Mesenchymal stem cell (in vitro differentiated cells and primary cell): ENCODE measurements around the gene RYR2.

Experiments used
- DNase-seq: peaks from one replicate; pipeline ENCODE4 v3.0.0-alpha.2; 2013
- H2AFZ ChIP-seq: one replicate; pipeline ENCODE4 v1.6.1; 2013; ENCODE audit warnings: low read depth, mild to moderate bottlenecking, control low read depth, inconsistent platforms, low read length, moderate library complexity
- H2AK5ac ChIP-seq: 2 replicates; pipeline ENCODE4 v1.6.1; 2013; ENCODE audit warnings: low read length, moderate library complexity, mild to moderate bottlenecking, inconsistent platforms; ENCODE audit not compliant: severe bottlenecking
- H2BK120ac ChIP-seq: one replicate; pipeline ENCODE4 v1.6.1; 2013; ENCODE audit warnings: low read depth, mild to moderate bottlenecking, inconsistent platforms, low read length, moderate library complexity
- H2BK12ac ChIP-seq, 2 experiments: one replicate each; pipeline ENCODE4 v1.6.1; 2013; ENCODE audit warnings: inconsistent platforms in 2 of 2, low read length in 2 of 2, mild to moderate bottlenecking in 2 of 2, moderate library complexity in 2 of 2, control low read depth in 1 of 2
- H2BK15ac ChIP-seq: one replicate; pipeline ENCODE4 v1.6.1; 2013; ENCODE audit warnings: mild to moderate bottlenecking, low read depth, inconsistent platforms; ENCODE audit not compliant: poor library complexity, severe bottlenecking
- H2BK5ac ChIP-seq: 2 replicates; pipeline ENCODE4 v1.6.1; 2013; ENCODE audit warnings: low read depth, mild to moderate bottlenecking, low read length, control low read depth, inconsistent platforms; ENCODE audit not compliant: poor library complexity, severe bottlenecking
- H3K14ac ChIP-seq, 2 experiments: one replicate each; pipeline ENCODE4 v1.6.1; 2013; ENCODE audit warnings: inconsistent platforms in 2 of 2, low read length in 2 of 2, control low read depth in 1 of 2, mild to moderate bottlenecking in 1 of 2, moderate library complexity in 1 of 2
- H3K18ac ChIP-seq, 2 experiments: one replicate each; pipeline ENCODE4 v1.6.1; 2013; ENCODE audit warnings: inconsistent platforms in 2 of 2, low read length in 2 of 2, control low read depth in 1 of 2, low read depth in 1 of 2, mild to moderate bottlenecking in 1 of 2
- H3K23ac ChIP-seq, 2 experiments: one replicate each; pipeline ENCODE4 v1.6.1; 2013; ENCODE audit warnings: inconsistent platforms in 2 of 2, low read length in 2 of 2, mild to moderate bottlenecking in 2 of 2, moderate library complexity in 2 of 2, control low read depth in 1 of 2
- H3K27ac ChIP-seq: 2 replicates; pipeline ENCODE4 v1.5.1; 2013; ENCODE audit warnings: mild to moderate bottlenecking, moderate library complexity, low read length, control low read depth, inconsistent platforms; ENCODE audit not compliant: poor library complexity, severe bottlenecking
- H3K27me3 ChIP-seq, 2 experiments: 2 replicates each; pipeline versions ENCODE4 v1.6.1 to v1.7.0; 2013; ENCODE audit warnings: low read length in 2 of 2, mild to moderate bottlenecking in 2 of 2, moderate library complexity in 2 of 2, control low read depth in 1 of 2, inconsistent platforms in 1 of 2; ENCODE audit not compliant: control insufficient read depth in 1 of 2, insufficient read depth in 1 of 2
- H3K36me3 ChIP-seq, 2 experiments: 2 replicates each; pipeline versions ENCODE4 v1.6.1 to v1.7.0; 2013; ENCODE audit warnings: low read length in 2 of 2, control low read depth in 1 of 2, inconsistent platforms in 1 of 2, low read depth in 1 of 2, mild to moderate bottlenecking in 1 of 2; ENCODE audit not compliant: insufficient read depth in 2 of 2, control insufficient read depth in 1 of 2
- H3K4ac ChIP-seq, 2 experiments: one replicate each; pipeline ENCODE4 v1.6.1; 2013; ENCODE audit warnings: inconsistent platforms in 2 of 2, low read length in 2 of 2, mild to moderate bottlenecking in 2 of 2, moderate library complexity in 2 of 2, control low read depth in 1 of 2, low read depth in 1 of 2
- H3K4me1 ChIP-seq: 2 replicates; pipeline ENCODE4 v1.6.1; 2013; ENCODE audit warnings: low read depth, low read length, control low read depth; ENCODE audit not compliant: control insufficient read depth, insufficient read depth
- H3K4me2 ChIP-seq: 2 replicates; pipeline ENCODE4 v1.6.1; 2013; ENCODE audit warnings: low read length, mild to moderate bottlenecking, inconsistent platforms; ENCODE audit not compliant: poor library complexity, severe bottlenecking
- H3K4me3 ChIP-seq, 2 experiments: 2 replicates each; pipeline versions ENCODE4 v1.5.1 to v1.7.0; 2013; ENCODE audit warnings: low read length in 2 of 2, mild to moderate bottlenecking in 2 of 2, control low read depth in 1 of 2, low read depth in 1 of 2; ENCODE audit not compliant: insufficient read depth in 1 of 2
- H3K79me1 ChIP-seq: replicated peaks from 2 replicates; pipeline ENCODE4 v1.6.1; 2013; ENCODE audit warnings: mild to moderate bottlenecking, control low read depth, low read length, inconsistent platforms; ENCODE audit not compliant: poor library complexity, severe bottlenecking
- H3K9ac ChIP-seq: 2 replicates; pipeline ENCODE4 v1.7.0; 2013; ENCODE audit warnings: mild to moderate bottlenecking, low read length, moderate library complexity
- H3K9me3 ChIP-seq: 2 replicates; pipeline ENCODE4 v1.7.0; 2013; ENCODE audit warnings: mild to moderate bottlenecking, low read length; ENCODE audit not compliant: control insufficient read depth
- H4K8ac ChIP-seq: one replicate; pipeline ENCODE4 v1.6.1; 2013; ENCODE audit warnings: inconsistent platforms, mild to moderate bottlenecking, low read length, moderate library complexity
- H4K91ac ChIP-seq: one replicate; pipeline ENCODE4 v1.6.1; 2013; ENCODE audit warnings: mild to moderate bottlenecking, low read length, inconsistent platforms
- WGBS: methylation state at CpG from one replicate; pipeline ENCODE4 v1.1.7; 2013; ENCODE audit warnings: mixed read lengths; 5-methylcytosine and 5-hydroxymethylcytosine counted together

Gene RYR2

GRCh38 chr1:236997882-236998281 is 44.1 kb upstream of the RYR2 start:
- H3K4me2 ChIP-seq, result no peak overlapping the region
- no peaks in the 10 kb centered on the region for H3K36me3 ChIP-seq
- no peak overlapping the region for H3K27ac ChIP-seq
- H3K9me3 ChIP-seq, result no peaks in the 10 kb centered on the region
- no peak overlapping the region for H3K14ac ChIP-seq
- no peak overlapping the region for H4K8ac ChIP-seq
- DNase-seq, result no peak
- H3K23ac ChIP-seq, result no peak overlapping the region
- H3K18ac ChIP-seq, result no peak overlapping the region
- H2AK5ac ChIP-seq, result no peak overlapping the region
- no peak overlapping the region for H2BK15ac ChIP-seq
- no peak overlapping the region for H2BK12ac ChIP-seq
- no peak overlapping the region for H3K4me3 ChIP-seq
- H2AFZ ChIP-seq, result no peak overlapping the region
- no peaks in the 10 kb centered on the region for H3K4me1 ChIP-seq
- no peak overlapping the region for H4K91ac ChIP-seq
- H2BK5ac ChIP-seq, result no peak overlapping the region
- H3K27me3 ChIP-seq, result peaks cover 0 to 3% of the 10 kb centered on the region in 2 experiments
- no peak overlapping the region for H3K9ac ChIP-seq
- 56% methylated on average over 9 of the region's 12 CpGs for WGBS
- H3K79me1 ChIP-seq, result no peaks in the 10 kb centered on the region
- no peak overlapping the region for H3K4ac ChIP-seq
- no peak overlapping the region for H2BK120ac ChIP-seq

GRCh38 chr1:236998546-236998945 is 43.4 kb upstream of the RYR2 start:
- H3K27ac ChIP-seq, result no peak overlapping the region
- no peak overlapping the region for H3K4ac ChIP-seq
- no peak overlapping the region for H3K18ac ChIP-seq
- H2BK120ac ChIP-seq, result no peak overlapping the region
- peaks cover 0 to 3% of the 10 kb centered on the region in 2 experiments for H3K27me3 ChIP-seq
- no peaks in the 10 kb centered on the region for H3K36me3 ChIP-seq
- H2BK5ac ChIP-seq, result no peak overlapping the region
- no peak overlapping the region for H3K4me2 ChIP-seq
- H3K4me3 ChIP-seq, result no peak overlapping the region
- H3K4me1 ChIP-seq, result no peaks in the 10 kb centered on the region
- no peaks in the 10 kb centered on the region for H3K9me3 ChIP-seq
- no peaks in the 10 kb centered on the region for H3K79me1 ChIP-seq
- H2BK12ac ChIP-seq, result no peak overlapping the region
- no peak for DNase-seq
- H2AK5ac ChIP-seq, result no peak overlapping the region
- H4K8ac ChIP-seq, result no peak overlapping the region
- H2BK15ac ChIP-seq, result no peak overlapping the region
- no peak overlapping the region for H2AFZ ChIP-seq
- no peak overlapping the region for H3K23ac ChIP-seq
- 86% methylated on average over 3 of the region's 3 CpGs for WGBS
- H3K9ac ChIP-seq, result no peak overlapping the region
- H4K91ac ChIP-seq, result no peak overlapping the region
- H3K14ac ChIP-seq, result no peak overlapping the region

- no peak for DNase-seq
- Histone ChIP-seq H3K14ac (no peak overlapping the region), H2BK120ac (no peak overlapping the region), H4K8ac (no peak overlapping the region), H3K27me3 (peaks cover 0 to 3% of the 10 kb centered on the region in 2 experiments), H3K79me1 (no peaks in the 10 kb centered on the region), H3K23ac (no peak overlapping the region), H3K9ac (no peak overlapping the region), H3K4ac (no peak overlapping the region), H2AK5ac (no peak overlapping the region), H2BK5ac (no peak overlapping the region), H3K9me3 (no peaks in the 10 kb centered on the region), H4K91ac (no peak overlapping the region), H2BK15ac (no peak overlapping the region), H3K4me1 (no peaks in the 10 kb centered on the region), H3K27ac (no peak overlapping the region), H3K18ac (no peak overlapping the region), H3K36me3 (no peaks in the 10 kb centered on the region), H2AFZ (no peak overlapping the region), H3K4me2 (no peak overlapping the region), H2BK12ac (no peak overlapping the region), H3K4me3 (no peak overlapping the region)
- 80% methylated on average over 4 of the region's 4 CpGs for WGBS
Measured at GRCh38 chr1:237000191-237000590, 41.8 kb upstream of the RYR2 start.

- no peak overlapping the region for H2BK15ac ChIP-seq
- H3K9ac ChIP-seq, result no peak overlapping the region
- H2AFZ ChIP-seq, result no peak overlapping the region
- H3K36me3 ChIP-seq, result no peaks in the 10 kb centered on the region
- no peak overlapping the region for H2BK5ac ChIP-seq
- no peak overlapping the region for H3K18ac ChIP-seq
- 70% methylated on average over 8 of the region's 8 CpGs for WGBS
- H3K27ac ChIP-seq, result no peak overlapping the region
- H3K79me1 ChIP-seq, result no peaks in the 10 kb centered on the region
- H3K4me1 ChIP-seq, result no peaks in the 10 kb centered on the region
- H2BK120ac ChIP-seq, result no peak overlapping the region
- no peaks in the 10 kb centered on the region for H3K9me3 ChIP-seq
- DNase-seq, result no peak
- H3K4me3 ChIP-seq, result no peak overlapping the region
- H3K27me3 ChIP-seq, result peaks cover 0 to 3% of the 10 kb centered on the region in 2 experiments
- no peak overlapping the region for H2BK12ac ChIP-seq
- no peak overlapping the region for H4K8ac ChIP-seq
- no peak overlapping the region for H3K14ac ChIP-seq
- no peak overlapping the region for H3K23ac ChIP-seq
- no peak overlapping the region for H4K91ac ChIP-seq
- no peak overlapping the region for H3K4ac ChIP-seq
- no peak overlapping the region for H3K4me2 ChIP-seq
- no peak overlapping the region for H2AK5ac ChIP-seq
Measured at GRCh38 chr1:237003516-237003915, 38.5 kb upstream of the RYR2 start.
